ENCODE measurements around the gene PPP1R13B. TPM values are rescaled to one million over a fixed set of nuclear protein-coding genes. Genes with fewer than 3 reads are reported as not detected.

Gene PPP1R13B
- polyA plus RNA-seq, 2 of the 4 experiments (the other 2 are of a cell fraction) = 2.2 to 2.7 TPM

DNA sequence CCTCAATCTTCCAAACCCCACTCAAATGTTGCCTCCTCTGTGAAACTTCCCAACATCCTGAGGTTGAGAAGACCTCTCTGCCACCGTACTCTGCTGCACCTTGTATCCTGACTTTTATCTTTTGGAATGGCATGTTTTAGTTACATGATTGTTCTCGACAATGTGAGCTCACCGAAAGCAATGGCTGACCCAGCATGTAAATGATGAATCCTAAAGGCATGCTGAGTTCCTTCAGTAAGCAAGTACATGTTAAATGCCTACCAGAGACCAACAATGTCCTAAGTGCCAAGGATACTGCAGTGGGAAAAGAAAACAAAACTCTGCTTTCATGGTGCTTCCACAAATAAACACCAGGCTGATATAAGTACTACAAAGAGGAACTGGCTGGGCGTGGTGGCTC lies 13.7 kb downstream of the PPP1R13B start (continued):
- TF ChIP-seq, protein P1, sequence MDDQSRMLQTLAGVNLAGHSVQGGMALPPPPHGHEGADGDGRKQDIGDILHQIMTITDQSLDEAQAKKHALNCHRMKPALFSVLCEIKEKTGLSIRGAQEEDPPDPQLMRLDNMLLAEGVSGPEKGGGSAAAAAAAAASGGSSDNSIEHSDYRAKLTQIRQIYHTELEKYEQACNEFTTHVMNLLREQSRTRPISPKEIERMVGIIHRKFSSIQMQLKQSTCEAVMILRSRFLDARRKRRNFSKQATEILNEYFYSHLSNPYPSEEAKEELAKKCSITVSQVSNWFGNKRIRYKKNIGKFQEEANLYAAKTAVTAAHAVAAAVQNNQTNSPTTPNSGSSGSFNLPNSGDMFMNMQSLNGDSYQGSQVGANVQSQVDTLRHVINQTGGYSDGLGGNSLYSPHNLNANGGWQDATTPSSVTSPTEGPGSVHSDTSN (IDR thresholded peaks at IDR 0.05) = no peak
- TF ChIP-seq JUNB (IDR thresholded peaks at IDR 0.05) = no peak

GRCh38 chr14:103832046-103832445 lies 15.3 kb downstream of the PPP1R13B start:
- ChIA-PET POLR2A (interaction anchor here (0.7 kb wide), 1 partner anchor 95 kb away, joined by 4 read pairs; no protein-coding TSS in a partner anchor), CTCF (interaction anchor here (0.8 to 2.4 kb wide), 4 partner anchors 10 to 26 kb away, joined by 4 to 7 read pairs (median 4); no protein-coding TSS in a partner anchor)
- no peak for DNase-seq (ENCODE audit: low read depth in 1 of 2, low spot score in 1 of 2)
- Histone ChIP-seq H3K4me1 (no peaks in the 10 kb centered on the region), H3K27ac (no peak overlapping the region), H3K4me3 (no peak overlapping the region), H3K9me3 (no peaks in the 10 kb centered on the region), H3K4me2 (no peak overlapping the region)
- WGBS (ENCODE audit: missing lambda C conversion rate) = 29% methylated on average over 1 of the region's 1 CpG
- ATAC-seq = no peak
- FAIRE-seq = no peak
- no peak for TF ChIP-seq CBX8 (IDR thresholded peaks at IDR 0.05)
- TF ChIP-seq HOXA7 (CRISPR knock-in tag; IDR thresholded peaks at IDR 0.05) = no peak
- TF ChIP-seq MAFK (IDR thresholded peaks at IDR 0.05; ENCODE audit: partially characterized antibody) = no peak
- no peak for TF ChIP-seq TFCP2L1 (CRISPR knock-in tag; IDR thresholded peaks at IDR 0.05)
- no peak for TF ChIP-seq SMC3 (IDR thresholded peaks at IDR 0.05)
- TF ChIP-seq, protein P1 (IDR thresholded peaks at IDR 0.05) = no peak
- TF ChIP-seq HEYL (CRISPR knock-in tag; IDR thresholded peaks at IDR 0.05) = no peak
- TF ChIP-seq EHMT2 (IDR thresholded peaks at IDR 0.05; ENCODE audit: low read depth) = no peak
- no peak for TF ChIP-seq E2F6 (IDR thresholded peaks at IDR 0.05; ENCODE audit: borderline replicate concordance, low read depth)
- no peak for TF ChIP-seq EHF (CRISPR knock-in tag; IDR thresholded peaks at IDR 0.05)
- TF ChIP-seq ATOH8 (CRISPR knock-in tag; IDR thresholded peaks at IDR 0.05; ENCODE audit: low read depth) = no peak
- TF ChIP-seq RFX5 (IDR thresholded peaks at IDR 0.05) = no peak
- TF ChIP-seq JUNB (IDR thresholded peaks at IDR 0.05) = no peak
- no peak for TF ChIP-seq JUN (IDR thresholded peaks at IDR 0.05)

- 91% methylated on average over 14 of the region's 14 CpGs for WGBS (ENCODE audit: missing lambda C conversion rate)
- no peak for TF ChIP-seq POLR2A (IDR thresholded peaks at IDR 0.05; ENCODE audit: low read length)
- no peak for TF ChIP-seq ESRRA (IDR thresholded peaks at IDR 0.05; ENCODE audit: borderline replicate concordance, low read length)
- TF ChIP-seq CBX2 (IDR thresholded peaks at IDR 0.05; ENCODE audit: borderline replicate concordance, low read depth) = no peak
- TF ChIP-seq, protein P2, sequence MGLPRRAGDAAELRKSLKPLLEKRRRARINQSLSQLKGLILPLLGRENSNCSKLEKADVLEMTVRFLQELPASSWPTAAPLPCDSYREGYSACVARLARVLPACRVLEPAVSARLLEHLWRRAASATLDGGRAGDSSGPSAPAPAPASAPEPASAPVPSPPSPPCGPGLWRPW (IDR thresholded peaks at IDR 0.05) = no peak
- no peak for TF ChIP-seq BCL3 (IDR thresholded peaks at IDR 0.05)
- TF ChIP-seq RAD21 (conservative IDR thresholded peaks at IDR 0.05 in 1 of 2, IDR thresholded peaks at IDR 0.05 in 1 of 2) = no peak
- TF ChIP-seq HOXB13 (CRISPR knock-in tag; IDR thresholded peaks at IDR 0.05; ENCODE audit: low read depth) = no peak
- TF ChIP-seq ZNF302 (CRISPR knock-in tag; IDR thresholded peaks at IDR 0.05) = no peak
- TF ChIP-seq ZSCAN20 (CRISPR knock-in tag; IDR thresholded peaks at IDR 0.05) = no peak
- no peak for TF ChIP-seq SREBF2 (IDR thresholded peaks at IDR 0.05)
- TF ChIP-seq RARB (CRISPR knock-in tag; IDR thresholded peaks at IDR 0.05) = no peak
- CTCF ChIA-PET = interaction anchor here (0.7 to 2.4 kb wide), 3 partner anchors 22 to 233 kb away, joined by 3 to 7 read pairs (median 3); no protein-coding TSS in a partner anchor
Observed at GRCh38 chr14:103830511-103831270, 16.7 kb downstream of the PPP1R13B start.

More at GRCh38 chr14:103830511-103831270, 16.7 kb downstream of the PPP1R13B start:
- Histone ChIP-seq H3K4me2 (no peak overlapping the region), H3K27ac (no peak overlapping the region), H3K4me1 (no peaks in the 10 kb centered on the region; the same call in 1 of the 3 replicates), H3K9me3 (no peaks in the 10 kb centered on the region), H3K4me3 (no peak overlapping the region)
- DNase-seq (ENCODE audit: low read depth in 1 of 2, low spot score in 1 of 2) = no peak
- ATAC-seq = no peak
- FAIRE-seq = no peak
- POLR2A ChIA-PET = interaction anchor here (0.7 kb wide), 1 partner anchor 10 kb away, joined by 3 read pairs; no protein-coding TSS in a partner anchor

Data from A549 (cell line).